HepG2 (cell line): ENCODE results near the gene ANKRD40CL. TPM values are rescaled to one million over a fixed set of nuclear protein-coding genes. Genes with fewer than 3 reads are reported as not detected.

Source experiments
- ARHGAP35 ChIP-seq: sonication (generic); formaldehyde crosslinking; IDR thresholded peaks from 2 replicates; pipeline ENCODE4 v1.9.0; 2022; ENCODE audit warnings: mild to moderate bottlenecking, inconsistent platforms, moderate library complexity, missing genetic modification reagents, borderline replicate concordance
- HNF1B ChIP-seq: sonication (generic); formaldehyde crosslinking; IDR thresholded peaks from 2 replicates; pipeline ENCODE4 v1.5.1; 2020; ENCODE audit warnings: mild to moderate bottlenecking, moderate library complexity, missing genetic modification reagents
- IRF9 ChIP-seq: sonication (generic); formaldehyde crosslinking; IDR thresholded peaks from 2 replicates; pipeline ENCODE4 v1.8.0; 2022; ENCODE audit warnings: missing genetic modification reagents, mild to moderate bottlenecking, borderline replicate concordance
- KLF6 ChIP-seq: IDR thresholded peaks from 2 replicates; pipeline ENCODE4 v1.8.0; 2016; ENCODE audit warnings: missing biosample characterization, missing genetic modification reagents
- NCOA1 ChIP-seq: sonication (generic); formaldehyde crosslinking; IDR thresholded peaks from 2 replicates; pipeline ENCODE4 v1.9.0; 2021; ENCODE audit warnings: missing genetic modification reagents
- PHF20 ChIP-seq: sonication (generic); formaldehyde crosslinking; IDR thresholded peaks from 2 replicates; pipeline ENCODE4 v1.5.0; 2020; ENCODE audit warnings: mild to moderate bottlenecking, missing genetic modification reagents
- ZFP82 ChIP-seq: sonication (generic); formaldehyde crosslinking; IDR thresholded peaks from 2 replicates; pipeline ENCODE4 v1.5.1; 2020; ENCODE audit warnings: mild to moderate bottlenecking, missing genetic modification reagents, borderline replicate concordance
- ZFY ChIP-seq: sonication (generic); formaldehyde crosslinking; IDR thresholded peaks from 2 replicates; pipeline ENCODE4 v1.4.0; 2020; ENCODE audit warnings: missing genetic modification reagents
- ZNF251 ChIP-seq: sonication (generic); formaldehyde crosslinking; IDR thresholded peaks from 2 replicates; pipeline ENCODE4 v1.9.0; 2021; ENCODE audit warnings: mild to moderate bottlenecking, missing genetic modification reagents
- ZNF407 ChIP-seq: sonication (generic); formaldehyde crosslinking; IDR thresholded peaks from one replicate; pipeline ENCODE4 v1.5.1; 2020; ENCODE audit warnings: mild to moderate bottlenecking, missing genetic modification reagents; ENCODE audit errors: not compliant biosample characterization
- ZNF501 ChIP-seq: sonication (generic); formaldehyde crosslinking; IDR thresholded peaks from 2 replicates; pipeline ENCODE4 v1.5.1; 2020; ENCODE audit warnings: mild to moderate bottlenecking, moderate library complexity, missing genetic modification reagents
- ZNF768 ChIP-seq: sonication (generic); formaldehyde crosslinking; IDR thresholded peaks from 2 replicates; pipeline ENCODE4 v1.4.0; 2020; ENCODE audit warnings: missing genetic modification reagents
- polyA plus RNA-seq, 8 experiments: library from polyadenylated mRNA; depleted of rRNA in 3 of 8; stranded (reverse) in 7 of 8; unstranded in 1 of 8; fragments of >200 nt; fragmentation: Illumina TruSeq in 4 of 8; extraction: Trizol in 4 of 8; gene quantifications; 2 replicates each; pipeline versions ENCODE4 v1.2.1 to v1.2.3, GENCODE V29; 2011 to 2016; ENCODE audit warnings: low read depth in 4 of 8, missing spikeins in 1 of 8, mixed read lengths in 1 of 8; ENCODE audit not compliant: insufficient read depth in 1 of 8
- total RNA-seq, 5 experiments: library from RNA; depleted of rRNA; stranded (reverse); fragments of >200 nt; fragmentation: Illumina TruSeq; extraction: Trizol; gene quantifications; 2 replicates each; pipeline ENCODE4 v1.2.3, GENCODE V29; 2016; ENCODE audit warnings: low read depth in 1 of 5

Gene ANKRD40CL
- total and polyA plus RNA-seq, 2 of the 13 experiments (the other 11 are each of a cell fraction or from before 2014, with no cell fraction given) = 0.03 to 0.11 TPM

- TF ChIP-seq ZNF407 (CRISPR knock-in tag) = no peak
- TF ChIP-seq HNF1B (CRISPR knock-in tag) = 0 out of 2 replicates have a peak, but pooled peaks have one; percentile 38
- TF ChIP-seq ZNF251 (CRISPR knock-in tag) = no peak
- TF ChIP-seq ZNF501 = peak; percentile 61; the same call in 1 of the 2 replicates
- TF ChIP-seq ZFP82 = no peak
- TF ChIP-seq KLF6 = no peak
- TF ChIP-seq PHF20 (CRISPR knock-in tag) = no peak
- no peak for TF ChIP-seq ARHGAP35 (CRISPR knock-in tag)
- no peak for TF ChIP-seq ZNF768 (CRISPR knock-in tag)
- TF ChIP-seq IRF9 = no peak
- TF ChIP-seq NCOA1 (CRISPR knock-in tag) = no peak
- TF ChIP-seq ZFY (CRISPR knock-in tag) = peak; percentile 16; the same call in 1 of the 2 replicates
Measured at GRCh38 chr17:50798424-50799288, 31.3 kb upstream of the ANKRD40CL start (continued).
